COLO829 (cell line): Measurements from ENCODE around the gene OR8D1.
A peak's percentile ranks its signal among the peaks of the same experiment; 100 is the strongest.

Experiments
- DNase-seq: peaks from one replicate; pipeline ENCODE4 v3.0.0; 2012; ENCODE audit warnings: low spot score

OR8D1 gene

GRCh38 chr11:124313849-124314248, at the start of gene OR8D1:
OR8D1 (minus strand) TSS chr11:124313949; CDS start chr11:124310766, 3,183 bp downstream.
- no peak for DNase-seq

GRCh38 chr11:124359566-124359965, 45.8 kb upstream of the OR8D1 start:
- no peak for DNase-seq

GRCh38 chr11:124346311-124346955, 32.7 kb upstream of the OR8D1 start:
- no peak for DNase-seq

- no peak for DNase-seq
Measured at GRCh38 chr11:124344346-124344745, 30.6 kb upstream of the OR8D1 start.

GRCh38 chr11:124340142-124340447, 26.3 kb upstream of the OR8D1 start:
- no peak for DNase-seq

- DNase-seq = no peak
Measured at GRCh38 chr11:124339396-124340141, 25.8 kb upstream of the OR8D1 start.

- DNase-seq = no peak
Measured at GRCh38 chr11:124331873-124332272, 18.1 kb upstream of the OR8D1 start.

GRCh38 chr11:124329787-124330478, 16.2 kb upstream of the OR8D1 start:
- no peak for DNase-seq

GRCh38 chr11:124327775-124328174, 14.0 kb upstream of the OR8D1 start:
- no peak for DNase-seq

GRCh38 chr11:124322356-124322755, 8.6 kb upstream of the OR8D1 start:
- DNase-seq = no peak

GRCh38 chr11:124320097-124320496, 6.3 kb upstream of the OR8D1 start, which contains the start of gene OR8D2:
OR8D2 (minus strand) TSS chr11:124320197; CDS start chr11:124320197, 0 bp downstream.
- DNase-seq = no peak

GRCh38 chr11:124315052-124315451, 1.3 kb upstream of the OR8D1 start:
- DNase-seq = no peak

- no peak for DNase-seq
Measured at GRCh38 chr11:124313131-124313530, 618 bp downstream of the OR8D1 start.

- DNase-seq = no peak
Measured at GRCh38 chr11:124311670-124312069, 2.1 kb downstream of the OR8D1 start.

- DNase-seq = no peak
Measured at GRCh38 chr11:124311269-124311668, 2.5 kb downstream of the OR8D1 start.

- no peak for DNase-seq
Measured at GRCh38 chr11:124310721-124311120, 3.0 kb downstream of the OR8D1 start.

GRCh38 chr11:124307093-124307492, 6.7 kb downstream of the OR8D1 start:
- no peak for DNase-seq

GRCh38 chr11:124302347-124303125, 11.2 kb downstream of the OR8D1 start:
- DNase-seq = no peak

GRCh38 chr11:124301548-124301947, 12.2 kb downstream of the OR8D1 start:
- DNase-seq = peak; percentile 17

GRCh38 chr11:124297921-124298320, 15.8 kb downstream of the OR8D1 start:
- DNase-seq = no peak

GRCh38 chr11:124296016-124296415, 17.7 kb downstream of the OR8D1 start:
- no peak for DNase-seq

- no peak for DNase-seq
Measured at GRCh38 chr11:124294687-124295086, 19.1 kb downstream of the OR8D1 start.
